M059J (cell line): ENCODE results near the gene ADGRV1. TPM values are rescaled to one million over a fixed set of nuclear protein-coding genes. Genes with fewer than 3 reads are reported as not detected.
A peak's percentile ranks its signal among the peaks of the same experiment; 100 is the strongest.

Experiments used
- DNase-seq: peaks from one replicate; pipeline ENCODE4 v3.0.0-alpha.2; 2012; ENCODE audit warnings: low read depth
- total RNA-seq: library from RNA; depleted of rRNA; stranded (reverse); fragments of >200 nt; shearing (Covaris generic); gene quantifications from 2 replicates; pipeline ENCODE4 v1.2.3, GENCODE V29; 2014

Gene ADGRV1
- total RNA-seq, 1 experiment from 2014 or later: 0.47 TPM

DNA sequence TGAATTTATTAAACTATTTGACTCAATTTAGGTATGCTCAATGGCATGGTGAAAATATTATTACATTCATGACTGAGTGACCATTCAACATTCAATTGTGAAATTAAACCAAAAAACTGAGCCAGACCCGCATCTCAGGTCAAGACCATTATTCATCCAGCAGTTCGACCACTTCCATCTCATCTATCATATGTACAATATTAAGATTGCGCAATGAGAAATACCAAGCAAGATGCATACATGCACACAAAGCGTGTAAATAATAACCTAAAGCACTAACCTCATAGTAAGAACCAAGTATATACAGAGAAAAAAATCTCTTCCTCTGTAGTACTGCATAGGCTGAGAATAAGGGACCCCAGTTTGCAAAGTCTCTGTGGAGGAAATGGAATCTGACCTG lies 310.2 kb downstream of the ADGRV1 start:
- DNase-seq: no peak

DNA sequence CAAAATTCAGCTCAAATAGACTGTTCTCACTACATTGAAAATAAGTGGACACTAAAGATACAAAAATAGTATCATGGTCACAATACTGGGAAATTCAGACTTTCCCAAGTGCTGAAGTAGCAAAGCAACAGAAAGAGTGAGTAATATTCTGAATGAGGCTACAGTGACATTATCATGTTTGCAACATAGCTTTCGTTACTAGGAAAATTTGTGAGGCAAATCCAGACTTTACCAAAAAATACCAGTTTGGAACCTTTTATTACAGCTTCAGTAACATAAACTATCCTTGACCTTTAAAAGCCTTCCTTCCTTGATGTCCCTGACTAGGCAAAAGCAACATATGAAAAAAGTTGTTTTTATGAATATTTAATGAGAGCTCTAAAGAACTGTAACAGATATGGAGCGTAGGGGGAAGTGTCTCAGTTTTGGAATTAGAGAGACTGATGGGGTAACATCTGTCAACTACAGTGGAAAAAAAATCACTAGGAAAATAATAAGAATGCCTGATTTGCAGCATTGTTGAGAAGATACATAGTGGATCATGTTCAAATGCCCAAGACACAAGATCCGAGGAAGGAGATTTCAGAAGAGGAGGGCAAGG lies 312.9 kb downstream of the ADGRV1 start:
- no peak for DNase-seq

DNA sequence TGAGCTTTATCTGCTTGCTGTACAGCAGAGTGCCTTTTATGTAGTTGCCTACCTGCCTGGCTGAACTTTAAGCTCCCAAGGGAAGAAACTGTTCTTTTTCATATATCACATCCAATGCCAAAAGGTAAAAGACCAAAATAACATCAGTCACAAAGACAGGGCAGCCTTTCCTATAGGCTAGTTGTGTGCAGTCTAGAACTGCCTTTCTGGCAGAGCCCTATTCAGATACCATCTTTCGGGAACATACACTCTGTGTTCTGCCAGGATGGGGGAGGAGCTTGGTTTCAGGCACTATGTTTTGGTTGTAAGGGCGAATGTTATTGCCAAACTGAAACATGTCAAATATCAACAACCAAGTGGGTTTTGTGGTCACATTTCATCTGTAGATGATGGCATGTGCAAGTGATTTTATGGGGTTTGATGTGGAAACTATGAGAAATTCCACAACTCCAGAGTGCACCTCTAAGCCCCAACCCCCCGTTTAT lies 314.5 kb downstream of the ADGRV1 start:
- DNase-seq: peak; percentile 40

DNA sequence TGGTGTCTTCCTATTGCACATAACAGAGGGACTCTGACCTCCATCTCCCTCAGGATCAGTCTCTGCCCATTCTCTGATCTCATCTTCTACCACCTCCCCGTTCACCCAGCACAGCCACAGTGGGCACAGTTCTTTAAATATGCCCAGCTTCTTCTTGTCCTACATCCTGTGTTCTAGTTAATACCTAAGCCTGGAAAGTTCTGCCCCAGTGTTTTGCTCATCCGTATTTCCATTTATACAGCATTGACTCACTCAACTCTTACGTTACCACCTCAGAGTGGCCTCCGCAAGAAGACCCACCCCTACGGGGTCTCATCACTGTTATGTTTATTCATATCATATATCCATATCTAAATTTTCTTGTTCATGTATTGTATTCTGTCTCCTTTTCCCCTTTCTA lies 315.5 kb downstream of the ADGRV1 start:
- DNase-seq: no peak

DNA sequence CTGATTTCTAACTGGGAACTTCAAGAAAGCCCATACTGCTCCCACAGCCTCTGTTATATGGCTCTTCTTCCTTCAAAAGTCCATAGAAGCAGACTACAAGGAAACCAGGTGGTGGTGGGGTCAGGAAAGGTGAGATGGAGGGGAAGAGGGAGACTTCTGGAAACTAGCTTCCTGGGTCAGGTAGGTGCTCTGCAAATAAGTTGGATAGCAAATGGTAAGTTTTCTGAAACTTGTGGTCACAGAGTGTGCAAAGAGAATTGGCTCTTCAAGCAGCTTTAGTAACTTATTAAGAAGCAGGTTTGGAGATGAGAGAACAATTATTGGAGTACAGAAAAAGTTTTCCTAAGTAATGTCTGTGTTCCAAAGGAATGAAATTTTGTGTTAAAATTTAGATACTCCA lies 316.9 kb downstream of the ADGRV1 start:
- no peak for DNase-seq

DNA sequence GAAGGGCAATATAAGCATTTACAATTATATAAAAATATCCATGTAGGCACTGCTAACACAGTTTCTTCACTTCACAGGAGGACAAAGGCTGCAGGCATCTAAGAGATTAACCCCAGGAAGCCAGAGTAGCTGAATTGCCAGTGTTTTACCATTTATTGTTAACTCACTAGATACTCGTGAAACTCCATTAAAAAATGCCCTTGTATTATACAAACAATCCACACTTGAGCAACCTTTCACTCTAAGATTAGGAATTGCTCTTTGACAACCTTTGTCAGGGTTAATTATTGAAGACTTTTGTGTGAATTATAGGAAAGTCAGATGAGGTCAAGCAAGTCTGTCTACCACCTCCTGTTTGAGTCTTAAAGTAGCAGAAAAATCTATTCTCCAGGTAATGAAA lies 317.8 kb downstream of the ADGRV1 start:
- DNase-seq: no peak

DNA sequence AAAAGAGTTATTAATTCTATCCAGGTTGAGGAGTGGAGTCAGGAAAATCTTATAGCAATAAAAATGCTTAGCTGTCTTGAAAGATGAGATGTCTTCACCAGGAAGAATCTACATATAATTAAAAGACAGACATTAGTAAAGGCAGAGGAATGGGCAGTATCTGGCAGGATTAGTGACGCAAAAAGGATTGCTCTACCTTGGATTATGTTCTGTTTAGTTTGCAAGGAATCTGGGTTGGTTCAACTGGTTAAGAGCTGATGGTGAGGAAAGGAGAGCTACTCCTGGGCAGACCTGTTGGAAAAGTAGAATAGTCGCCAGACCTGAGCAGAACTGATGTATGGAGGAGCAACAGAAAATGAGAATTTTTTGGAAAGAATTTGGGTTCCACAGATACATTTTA lies 318.5 kb downstream of the ADGRV1 start:
- no peak for DNase-seq

DNA sequence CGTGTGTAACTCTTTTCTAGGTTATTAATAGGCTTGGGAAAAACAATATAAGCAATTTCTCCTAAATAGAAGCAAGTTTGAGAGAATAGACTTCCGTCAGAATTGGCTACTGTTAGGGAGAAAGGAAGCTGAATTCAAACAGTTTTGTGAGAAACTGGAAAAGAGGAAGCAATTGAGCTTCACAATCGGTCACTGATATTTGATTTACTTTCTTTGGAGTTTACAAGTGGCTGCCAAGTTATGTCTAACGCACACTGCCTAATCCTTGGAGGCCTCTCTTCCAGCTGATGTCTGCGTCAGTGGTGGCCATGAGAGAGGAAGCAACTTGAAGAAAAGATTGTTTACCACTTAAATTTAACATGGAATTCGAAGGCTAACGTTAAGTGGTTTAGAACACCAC lies 319.5 kb downstream of the ADGRV1 start:
- DNase-seq: no peak

DNA sequence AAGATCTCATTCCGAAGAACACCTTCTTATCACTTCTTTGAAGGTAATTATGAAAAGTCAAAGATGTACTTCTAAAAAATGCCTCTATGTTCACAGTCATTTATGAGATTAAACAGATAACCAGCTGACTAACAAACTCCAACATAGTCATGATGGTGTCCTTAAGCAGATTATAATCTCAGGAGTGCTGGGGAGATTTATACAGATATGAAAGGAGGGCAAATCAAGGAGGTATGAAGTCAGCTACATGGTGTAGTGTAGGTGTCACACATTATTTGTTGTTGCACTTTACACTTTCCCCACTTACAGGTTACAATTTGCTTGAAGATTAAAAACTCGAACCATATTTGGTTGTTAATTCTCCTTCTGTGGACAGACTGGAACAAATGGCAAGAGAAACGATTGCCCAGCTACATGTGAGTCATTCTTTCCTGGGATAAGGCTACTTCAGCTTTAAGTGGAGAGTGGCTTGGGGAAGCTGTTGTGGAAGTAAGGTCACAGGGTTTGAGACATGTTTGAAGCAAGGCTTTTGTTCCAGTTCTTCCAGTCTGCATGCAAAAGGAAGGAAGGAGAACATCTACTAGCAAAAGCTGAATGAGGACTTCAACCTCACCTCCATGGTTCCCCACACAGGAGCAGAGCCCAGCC lies 320.1 kb downstream of the ADGRV1 start:
- peak; percentile 61 for DNase-seq

DNA sequence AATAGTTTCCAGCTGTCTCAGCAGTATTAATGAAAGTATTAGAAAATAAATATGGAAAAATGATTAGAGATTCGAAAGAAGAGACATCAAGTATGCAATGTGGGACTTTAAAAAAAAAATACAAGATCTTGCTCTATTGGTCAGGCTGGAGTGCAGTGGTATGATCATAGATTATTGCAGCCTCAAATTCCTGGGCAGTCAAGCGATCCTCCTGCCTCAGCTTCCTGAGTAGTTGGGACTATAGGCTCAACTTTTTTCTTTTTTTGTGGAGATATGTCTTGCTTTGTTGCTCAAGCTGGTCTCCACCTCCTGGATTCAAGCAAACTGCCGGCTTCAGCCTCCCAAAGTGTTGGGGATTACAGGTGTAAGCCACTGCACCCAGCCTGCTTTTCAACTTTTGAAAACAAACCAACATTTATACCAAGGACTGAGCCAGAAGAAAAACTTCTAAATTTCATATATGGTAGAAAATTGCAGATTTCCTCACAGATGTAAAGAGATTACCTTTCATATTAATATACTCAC lies 323.1 kb downstream of the ADGRV1 start:
- DNase-seq: no peak

DNA sequence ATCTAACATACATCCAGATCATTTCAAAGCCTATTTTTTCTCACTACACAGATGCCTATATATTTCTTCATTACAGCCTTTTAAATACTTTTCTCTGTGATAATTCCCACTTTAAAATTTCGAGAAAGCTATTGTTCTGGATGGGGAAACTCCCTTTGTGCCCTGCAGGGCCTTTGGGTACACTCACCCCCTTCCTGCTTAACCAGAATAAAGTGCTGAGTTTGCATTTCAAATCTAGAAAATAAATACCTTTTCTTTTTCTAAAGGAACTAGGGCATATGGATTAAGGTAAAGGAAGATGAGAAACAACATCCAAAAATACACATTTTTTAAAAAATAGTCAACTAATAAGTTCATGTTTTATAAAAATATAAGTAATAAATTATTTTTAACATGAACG lies 323.9 kb downstream of the ADGRV1 start:
- no peak for DNase-seq

DNA sequence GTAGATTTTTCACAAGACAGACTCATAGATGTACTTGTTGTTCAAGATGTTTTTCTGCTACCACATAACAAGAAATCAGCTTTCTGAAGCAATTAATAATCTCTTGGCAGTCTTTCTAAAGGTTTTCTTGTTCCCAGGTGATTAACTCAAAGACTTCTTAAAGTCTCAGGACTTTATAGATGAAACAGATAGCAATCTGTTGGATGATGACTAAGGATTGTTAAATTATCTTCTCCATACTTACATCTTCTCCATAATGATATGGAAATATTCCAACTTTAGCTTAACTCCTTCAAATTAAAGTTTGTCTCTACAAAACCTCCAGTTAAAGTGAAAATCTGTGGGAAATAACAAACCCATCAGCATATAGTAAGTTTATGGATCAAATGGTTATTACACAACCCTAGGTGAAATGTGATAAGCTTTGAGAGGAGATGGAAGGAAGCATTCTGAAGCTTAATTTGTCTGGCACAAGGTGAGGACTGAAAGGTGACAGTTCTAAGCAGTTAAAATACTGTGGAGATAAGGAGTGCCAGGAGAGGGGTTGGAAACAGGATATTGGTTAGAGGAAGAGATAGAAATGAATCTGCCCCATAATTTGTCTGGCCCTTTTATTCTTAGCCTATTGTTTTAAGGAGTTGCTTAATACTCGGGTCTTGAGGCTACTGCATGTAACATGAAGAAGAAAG lies 326.7 kb downstream of the ADGRV1 start:
- DNase-seq: no peak

DNA sequence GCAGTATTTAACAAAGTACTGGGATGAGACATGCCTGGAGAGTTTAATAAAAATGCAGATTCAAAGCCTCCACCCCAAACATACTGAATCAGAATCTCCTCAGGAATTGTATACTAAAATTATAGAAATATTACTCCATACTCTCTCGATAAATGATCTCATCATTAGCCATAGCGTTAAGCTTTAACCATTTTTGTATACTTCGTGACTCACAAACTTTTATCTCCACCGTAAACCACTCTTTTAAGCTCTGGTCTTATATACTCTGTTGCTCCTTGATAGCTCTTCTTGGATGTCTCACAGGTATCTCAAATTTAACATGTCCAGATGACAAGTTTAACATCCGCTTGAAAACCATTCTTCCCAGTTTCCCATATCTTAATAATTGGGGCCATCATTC lies 327.8 kb downstream of the ADGRV1 start:
- DNase-seq: no peak

DNA sequence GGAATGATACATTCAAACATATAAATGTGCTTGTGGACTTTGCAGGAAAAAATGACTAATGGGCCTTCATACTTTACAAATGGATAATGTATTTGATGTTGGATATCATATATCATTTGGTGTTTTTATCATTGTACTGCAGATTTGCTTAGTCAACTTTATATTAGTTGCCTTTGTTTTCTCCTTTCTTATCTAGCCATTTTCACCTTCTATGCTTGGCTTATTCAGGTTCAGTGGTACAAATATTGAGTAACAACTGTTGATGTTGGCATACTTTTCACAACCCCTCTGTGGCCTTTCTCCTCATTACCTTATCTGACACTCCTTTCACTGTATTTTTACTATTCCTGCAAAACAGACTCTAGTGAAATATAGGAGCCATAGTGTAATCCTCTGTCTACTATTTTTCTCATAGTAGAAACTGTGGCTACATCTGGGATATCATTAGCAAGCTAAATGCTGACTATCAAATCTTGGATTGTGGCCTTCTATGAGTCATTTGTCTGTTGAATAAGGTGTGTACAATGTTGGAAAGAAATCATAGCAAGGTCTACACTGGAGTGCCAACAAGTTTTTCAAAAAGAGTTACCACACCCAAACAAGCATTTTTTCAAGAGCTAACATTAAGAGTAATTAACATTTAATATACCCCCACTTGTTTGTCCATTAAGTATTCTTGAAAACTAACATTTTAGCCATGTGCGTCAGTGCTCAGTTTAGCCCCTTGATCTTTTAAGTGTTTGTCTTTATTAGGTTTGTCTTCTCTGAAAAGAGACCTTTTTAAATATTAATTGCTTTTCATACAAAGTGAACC lies 330.1 kb downstream of the ADGRV1 start:
- DNase-seq: peak; percentile 54

DNA sequence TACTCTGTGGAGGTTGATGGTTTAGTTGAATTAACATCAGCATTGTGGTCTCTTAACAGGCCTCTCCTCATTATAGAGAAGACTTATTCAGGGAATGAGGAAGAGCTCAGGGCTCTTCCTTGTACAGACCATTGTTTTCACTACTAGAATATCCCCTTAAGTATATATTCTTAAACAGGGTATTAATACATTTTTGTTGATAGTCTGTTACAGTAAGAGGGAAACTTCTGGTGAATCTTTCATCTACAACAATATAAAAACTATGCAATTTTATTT lies 330.7 kb downstream of the ADGRV1 start:
- no peak for DNase-seq

DNA sequence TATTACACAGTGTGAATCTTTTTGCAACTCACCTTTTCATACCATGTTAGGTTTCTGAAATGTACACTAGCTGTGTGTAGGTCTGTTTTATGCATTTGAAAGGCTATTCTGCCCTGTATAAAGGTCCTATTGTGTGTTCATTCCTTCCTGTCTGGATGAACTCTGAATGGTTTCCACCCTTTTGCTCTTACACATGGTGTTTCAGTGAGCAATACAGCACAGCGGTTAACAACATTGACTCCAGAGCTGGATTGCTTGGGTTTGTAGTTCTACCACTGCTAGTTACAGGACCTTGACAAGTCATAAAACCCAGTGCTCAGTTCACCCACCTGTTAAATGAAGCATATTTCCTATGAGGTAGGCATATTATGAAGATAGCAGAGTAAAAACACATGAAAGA lies 331.6 kb downstream of the ADGRV1 start:
- no peak for DNase-seq

DNA sequence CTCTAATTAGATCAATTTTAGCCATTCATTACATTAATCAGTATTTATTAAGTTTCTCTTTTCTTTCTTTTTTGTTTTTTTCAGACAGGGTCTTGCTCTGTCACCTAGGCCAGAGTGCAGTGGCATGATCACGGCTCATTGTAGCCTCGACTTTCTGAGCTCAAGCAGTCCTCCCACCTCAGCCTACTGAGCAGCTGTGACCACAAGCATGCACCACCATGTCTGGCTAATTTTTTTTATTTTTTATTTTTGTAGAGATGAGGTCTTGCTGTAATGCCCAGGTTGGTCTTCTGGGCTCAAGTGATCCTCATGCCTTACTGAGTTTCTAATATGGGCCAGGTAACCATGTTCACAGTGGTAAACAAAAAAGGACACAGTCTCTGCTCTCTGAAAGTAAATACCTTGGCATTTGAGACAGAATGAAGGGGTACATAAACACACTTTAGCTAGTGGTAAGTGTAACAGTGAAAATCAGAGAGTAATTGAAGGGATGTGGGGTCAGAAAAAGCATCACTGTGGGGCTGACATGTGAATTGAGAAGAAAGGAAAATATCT lies 336.3 kb downstream of the ADGRV1 start:
- DNase-seq: no peak

DNA sequence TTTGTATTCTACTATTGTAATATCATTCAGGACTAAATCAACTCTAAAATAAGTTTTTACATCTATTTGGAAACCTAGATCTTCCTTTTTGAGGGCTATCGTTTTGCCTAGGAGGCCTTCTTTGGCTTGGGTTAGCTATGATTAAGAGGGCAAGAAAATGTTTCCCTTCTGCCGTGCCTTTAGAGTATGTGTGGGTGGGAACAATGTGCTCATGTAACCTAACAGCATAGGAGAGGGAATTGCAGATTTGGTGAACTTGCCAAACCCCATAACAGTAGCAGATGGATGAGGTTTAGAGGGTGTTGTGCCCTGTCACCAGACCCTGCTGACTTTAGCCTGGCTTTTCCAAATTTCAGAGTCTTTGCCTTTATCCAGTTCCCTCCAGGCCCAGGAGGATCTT lies 339.0 kb downstream of the ADGRV1 start:
- no peak for DNase-seq

DNA sequence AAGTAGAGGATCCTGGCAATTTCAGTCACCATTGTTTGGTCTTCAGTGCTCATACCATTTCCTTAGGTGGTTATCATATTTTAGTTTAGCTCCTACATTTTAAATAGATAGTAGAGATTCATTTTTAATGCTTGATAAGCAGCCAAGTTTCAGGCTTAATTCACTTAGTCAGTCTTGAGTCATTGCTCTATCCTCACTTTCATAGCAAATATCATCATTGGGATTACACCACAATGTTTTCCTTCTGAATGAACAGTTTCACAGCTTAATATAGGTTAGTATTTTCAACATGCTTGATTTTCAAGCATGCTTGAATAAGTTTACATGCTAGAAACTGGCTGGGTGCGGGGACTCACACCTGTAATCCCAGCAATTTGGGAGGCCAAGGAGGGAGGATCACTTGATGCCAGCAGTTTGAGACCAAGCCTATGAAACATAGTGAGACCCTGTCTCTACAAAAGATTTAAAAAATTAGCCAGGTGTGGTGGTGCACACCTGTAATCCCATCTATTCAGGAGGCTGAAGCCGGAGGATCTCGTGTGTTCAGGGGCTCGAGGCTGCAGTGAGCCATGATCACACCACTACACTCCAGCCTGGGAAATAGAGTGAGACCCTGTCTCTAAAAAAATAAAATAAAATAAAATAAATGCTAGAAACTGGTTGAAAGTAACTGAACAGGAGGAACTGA lies 339.9 kb downstream of the ADGRV1 start:
- peak; percentile 4 for DNase-seq

DNA sequence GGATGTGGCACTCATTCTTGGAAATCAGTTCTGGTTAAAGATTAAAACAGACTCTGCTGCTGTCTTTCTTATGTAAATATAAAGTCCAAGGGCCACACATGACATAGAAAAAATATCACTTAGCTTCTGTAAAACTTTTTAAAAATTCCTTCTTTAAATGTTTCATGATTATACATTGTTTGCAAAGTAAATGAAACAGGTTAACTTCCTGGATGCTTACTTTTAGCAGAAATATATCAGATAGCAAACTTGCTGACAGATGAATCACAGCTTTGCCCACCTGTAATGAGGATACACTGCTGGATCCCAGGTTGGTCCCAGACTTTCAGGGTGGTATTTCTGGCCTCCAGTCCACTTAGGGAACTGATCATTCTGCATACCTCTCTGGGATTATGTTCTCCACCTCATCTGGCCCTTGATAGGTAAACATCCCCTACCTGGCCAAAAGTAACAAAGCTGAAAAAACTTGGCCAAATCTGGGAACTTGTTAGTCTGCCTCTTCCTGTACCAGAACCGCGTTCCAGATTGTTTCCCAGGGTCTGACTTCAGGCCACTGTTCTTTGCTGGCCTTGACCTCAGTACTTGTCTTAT lies 340.5 kb downstream of the ADGRV1 start:
- DNase-seq: no peak

DNA sequence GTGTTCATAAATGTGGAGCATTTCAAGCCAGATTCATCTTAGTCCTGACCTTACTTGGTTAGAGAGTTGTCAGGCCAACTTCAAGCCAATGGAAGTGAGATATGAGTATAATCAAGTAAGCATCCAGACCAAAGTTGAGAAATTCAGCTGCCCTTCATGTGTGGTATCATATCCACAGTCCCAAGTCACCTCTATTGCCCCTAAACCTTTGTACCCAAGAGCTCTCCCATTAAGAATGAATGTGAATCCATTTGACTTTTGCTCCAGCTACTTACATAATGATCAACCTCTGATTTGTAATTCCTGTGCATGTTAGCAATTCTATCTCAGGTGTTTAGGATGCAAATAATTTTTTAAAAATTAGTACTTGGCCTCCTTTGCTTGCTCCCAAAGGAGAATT lies 342.7 kb downstream of the ADGRV1 start:
- DNase-seq: no peak
